Activated CD8-positive, alpha-beta memory T cell treated with anti-CD3 and anti-CD28 coated beads, Interleukin-2, amount 50 U/mL, for 24 hours (primary cell): Measurements from ENCODE around the gene RANBP9.

Source experiments
- DNase-seq: peaks from one replicate; pipeline ENCODE4 v3.0.0-alpha.2; 2020; ENCODE audit errors: extremely low read depth

RANBP9 gene

DNA sequence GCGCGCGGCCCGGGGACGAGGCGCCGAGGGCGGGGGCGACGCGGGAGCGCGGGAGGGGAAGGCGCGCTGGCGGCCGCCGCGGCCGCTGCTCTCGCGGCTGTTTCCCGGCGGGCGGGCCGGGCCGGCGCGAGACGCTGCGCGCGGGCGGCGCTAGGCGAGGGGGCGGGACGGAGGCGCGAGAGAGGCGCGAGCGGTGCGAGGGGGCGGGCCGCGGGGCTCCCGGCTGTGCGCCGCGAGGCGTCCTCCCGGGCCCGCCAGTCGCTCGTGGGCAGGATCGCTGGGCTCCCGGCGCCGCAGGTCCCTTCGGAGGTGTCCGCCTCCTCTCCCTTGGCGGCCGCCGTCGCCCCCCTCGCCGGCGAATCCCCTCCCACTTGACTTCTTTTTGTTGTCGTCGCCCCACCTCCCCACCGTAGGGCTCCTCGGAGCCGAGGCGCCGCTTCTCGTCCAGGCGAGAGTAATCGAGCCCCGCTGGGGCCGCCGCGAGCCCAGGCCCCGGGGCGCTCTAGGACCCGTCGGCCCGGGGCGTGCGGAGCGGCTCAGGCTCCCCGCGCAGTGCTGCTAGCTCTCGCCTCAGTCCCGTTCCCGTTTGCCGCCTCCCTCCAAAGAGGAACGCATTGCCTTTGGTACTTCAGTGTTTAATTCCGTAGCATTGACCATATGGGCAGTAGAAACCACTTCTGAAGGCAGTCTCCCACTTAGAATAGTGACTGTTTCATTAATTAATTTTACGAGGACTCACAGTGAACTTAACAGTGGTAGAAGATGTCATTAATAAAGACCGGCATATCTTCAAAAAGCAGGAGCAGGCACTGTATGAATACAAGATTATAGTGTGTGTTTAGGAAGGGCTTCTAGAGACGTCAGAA, at the start of gene RANBP9:
TSS of gene RANBP9 (minus strand) at position 103 of the 866 bp plus-strand sequence. CDS start 330 bp downstream, outside the sequence.
- DNase-seq: peak; percentile 49

DNA sequence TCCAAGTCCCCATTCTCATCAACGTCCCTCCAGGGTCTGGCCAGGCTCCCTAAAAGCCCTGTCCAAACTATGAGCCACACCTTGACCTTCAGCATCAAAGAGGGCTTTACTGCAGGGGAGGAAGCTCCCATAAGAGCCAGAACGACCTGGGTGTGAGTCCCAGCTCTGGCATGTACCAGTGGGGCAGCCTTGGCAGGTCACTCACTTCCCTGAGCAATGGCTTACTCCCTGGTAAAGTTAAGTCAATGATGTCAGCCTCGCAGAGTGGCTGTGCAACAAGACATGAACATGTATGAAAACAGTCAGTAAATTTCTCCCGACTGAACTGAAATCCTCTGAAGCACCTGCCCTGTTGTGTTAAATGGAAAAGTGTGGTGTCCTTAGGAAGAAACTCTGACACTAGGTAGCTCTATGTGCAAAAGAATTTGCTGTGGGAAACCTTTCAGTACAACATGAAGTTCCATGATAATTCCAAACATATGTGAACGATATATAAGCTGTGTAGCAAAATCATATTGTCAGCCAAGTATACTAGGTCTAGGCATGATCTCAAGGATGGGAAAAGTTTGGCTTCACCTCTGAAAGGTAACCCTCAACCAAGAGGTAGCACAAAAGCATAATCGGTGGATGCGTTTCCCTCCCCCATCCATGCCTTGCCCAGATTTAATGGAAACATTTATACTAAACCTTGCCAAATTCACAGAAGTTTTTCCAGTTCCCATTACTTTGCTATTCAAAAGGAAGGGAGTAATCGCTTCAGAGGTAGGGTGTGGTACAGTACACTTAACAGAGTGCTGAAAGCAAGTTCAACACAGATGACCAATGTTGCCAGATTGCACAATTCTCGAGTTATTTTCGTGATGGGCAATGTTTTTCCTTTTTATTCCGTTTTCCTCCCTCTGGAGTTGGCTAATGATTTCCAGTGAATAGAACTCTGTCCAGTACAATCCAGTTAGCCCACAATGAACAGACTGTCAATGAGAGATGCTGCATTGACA, 49.0 kb upstream of the RANBP9 start:
- no peak for DNase-seq

DNA sequence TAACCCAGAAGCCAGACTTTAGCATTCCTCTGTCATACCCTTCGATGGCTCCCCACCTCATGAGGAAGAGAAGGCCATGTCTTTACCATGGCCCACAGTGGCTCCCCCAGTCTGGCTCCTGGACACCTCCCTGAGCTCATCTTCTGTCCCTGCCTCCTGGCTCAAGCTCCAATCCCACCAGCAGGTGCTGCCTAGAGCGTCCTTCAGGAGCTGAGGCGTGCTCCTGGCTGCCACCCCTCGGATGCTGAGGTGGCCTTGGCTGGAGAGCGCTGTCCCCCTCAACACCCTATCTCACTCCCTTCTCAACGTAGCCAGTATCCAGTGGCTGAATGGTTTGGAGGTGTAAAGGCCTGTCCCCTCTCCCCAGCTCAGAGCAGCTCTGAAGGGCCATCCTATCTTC, 47.4 kb upstream of the RANBP9 start:
- DNase-seq: no peak

DNA sequence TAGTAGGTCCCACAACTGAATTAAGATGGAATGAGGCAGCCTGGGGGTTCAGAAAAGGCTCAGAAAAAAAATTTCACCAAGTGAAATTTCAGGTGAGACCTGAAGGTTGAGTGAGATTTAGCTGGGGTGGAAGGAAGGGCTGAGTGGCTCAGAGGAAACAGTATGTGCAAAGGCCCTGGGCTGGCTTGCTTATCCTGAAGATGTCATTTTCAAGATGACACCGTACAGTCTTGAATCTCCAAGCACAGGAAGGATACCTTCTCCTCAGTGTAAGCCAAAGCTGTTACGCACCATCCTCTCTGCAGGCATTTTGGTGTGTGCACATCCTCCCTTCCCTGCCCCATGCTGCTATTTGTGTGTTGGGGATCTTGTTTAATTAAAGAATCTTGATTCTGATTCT, 43.0 kb upstream of the RANBP9 start:
- no peak for DNase-seq

DNA sequence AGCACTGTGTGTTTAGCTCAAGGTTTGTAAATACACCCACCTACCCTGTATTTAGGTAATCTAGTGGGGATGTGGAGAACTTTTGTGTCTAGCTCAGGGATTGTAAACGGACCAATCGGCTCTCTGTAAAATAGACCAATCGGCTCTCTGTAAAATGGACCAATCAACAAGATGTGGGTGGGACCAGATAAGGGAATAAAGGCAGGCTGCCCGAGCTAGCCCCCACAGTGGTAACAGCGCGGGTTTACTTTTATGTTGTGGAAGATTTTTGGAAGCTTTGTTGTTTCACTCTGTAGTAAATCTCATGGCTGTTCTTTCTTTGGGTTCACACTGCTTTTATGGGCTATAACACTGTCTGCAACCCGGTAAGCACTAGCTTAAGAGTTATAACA, 32.1 kb upstream of the RANBP9 start:
- no peak for DNase-seq

DNA sequence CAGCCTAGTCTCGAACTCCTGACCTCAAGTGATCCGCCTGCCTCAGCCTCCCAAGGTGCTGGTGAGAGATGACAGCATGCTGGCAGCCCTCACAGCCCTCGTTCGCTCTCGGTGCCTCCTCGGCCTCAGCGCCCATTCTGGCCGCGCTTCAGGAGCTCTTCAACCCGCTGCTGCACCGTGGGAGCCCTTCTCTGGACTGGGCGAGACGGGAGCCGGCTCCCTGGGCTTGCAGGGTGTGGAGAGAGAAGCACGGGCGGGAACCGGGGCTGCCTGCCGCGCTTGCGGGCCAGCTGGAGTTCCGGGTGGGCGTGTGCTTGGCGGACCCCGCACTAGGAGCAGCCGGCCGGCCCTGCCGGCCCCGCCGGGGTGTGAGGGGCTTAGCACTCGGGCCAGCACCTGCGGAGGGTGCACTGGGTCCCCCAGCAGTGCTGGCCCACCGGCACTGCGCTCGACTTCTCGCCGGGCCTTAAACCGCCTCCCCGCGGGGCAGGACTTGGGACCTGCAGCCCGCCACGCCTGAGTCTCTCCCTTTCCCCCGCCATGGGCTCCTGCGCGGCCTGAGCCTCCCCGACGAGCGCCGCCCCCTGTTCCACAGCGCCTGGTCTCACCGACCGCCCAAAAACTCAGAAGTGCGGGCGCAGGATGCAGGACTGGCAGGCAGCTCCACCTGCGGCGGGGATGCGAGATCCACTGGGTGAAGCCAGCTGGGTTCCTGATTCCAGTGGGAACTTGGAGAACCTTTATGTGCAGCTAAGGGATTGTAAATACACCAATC, 31.5 kb upstream of the RANBP9 start:
- DNase-seq: no peak

DNA sequence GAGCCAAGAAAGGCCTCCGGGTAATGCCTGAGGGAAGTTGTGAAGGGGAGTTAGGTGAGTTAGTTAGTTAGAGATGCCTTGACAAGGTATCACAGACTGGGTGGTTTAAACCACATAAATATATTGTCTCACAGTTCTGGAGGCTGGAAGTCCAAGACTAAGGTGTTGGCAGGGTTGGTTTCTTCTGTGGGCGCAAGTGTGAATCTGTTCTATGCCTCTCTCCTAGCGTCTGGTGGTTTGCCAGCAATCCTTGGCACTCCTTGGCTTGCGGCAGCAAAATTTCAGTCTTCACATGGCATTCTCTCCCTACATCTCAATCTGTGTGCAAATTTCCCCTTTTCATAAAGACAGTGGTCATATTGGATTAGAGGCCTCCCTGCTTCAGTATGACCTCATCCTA, 29.7 kb upstream of the RANBP9 start:
- no peak for DNase-seq

DNA sequence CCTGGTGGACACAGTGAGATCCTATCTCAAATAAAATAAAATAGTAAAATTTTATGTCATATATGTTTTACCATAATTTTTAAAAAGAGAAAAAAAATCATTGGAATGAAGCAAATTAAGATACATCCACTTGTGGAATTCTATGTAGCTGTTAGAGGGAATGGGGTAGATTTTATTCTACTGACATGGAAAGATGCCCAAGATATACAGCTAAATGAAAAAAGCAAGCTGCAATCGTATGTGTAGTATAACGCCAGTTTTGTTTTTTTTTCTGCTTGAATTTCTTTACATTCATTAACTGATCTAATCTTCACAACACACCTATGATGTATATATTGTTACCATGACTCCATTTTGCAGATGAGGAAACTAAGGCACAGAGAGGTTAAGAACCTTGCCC, 23.4 kb upstream of the RANBP9 start:
- DNase-seq: no peak

DNA sequence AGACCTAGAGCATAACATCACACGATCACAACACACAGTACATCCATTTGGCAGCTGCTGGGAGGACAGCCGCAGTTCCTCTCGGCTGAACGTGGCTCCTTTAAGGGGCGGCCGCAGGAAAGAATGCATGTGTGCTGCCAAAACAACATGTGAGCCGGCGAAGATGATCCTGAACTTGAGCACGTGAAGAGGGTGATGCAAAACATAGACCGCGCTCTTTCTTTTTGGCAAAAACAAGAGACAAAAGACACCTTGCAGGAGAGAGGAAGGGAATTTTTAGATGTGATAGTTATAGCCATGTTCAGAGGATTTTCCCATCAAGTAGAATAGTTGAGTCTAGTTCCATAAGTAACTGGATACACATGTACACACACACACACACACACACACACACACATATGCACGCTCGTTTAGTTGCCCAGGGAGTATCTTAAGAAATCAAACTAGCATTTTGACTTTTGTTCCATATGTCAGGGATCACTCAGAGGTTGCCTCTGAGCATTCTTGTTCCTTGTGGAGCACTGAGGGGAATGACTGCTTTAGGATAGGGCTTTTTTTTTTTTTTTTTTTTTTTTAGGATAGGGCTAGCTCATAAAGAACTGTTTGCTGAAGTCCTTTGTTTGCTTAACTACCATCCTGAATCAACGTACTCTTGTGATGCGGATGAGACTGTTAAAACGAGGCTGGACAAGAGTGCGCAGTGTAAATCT, 21.7 kb upstream of the RANBP9 start:
- DNase-seq: no peak

DNA sequence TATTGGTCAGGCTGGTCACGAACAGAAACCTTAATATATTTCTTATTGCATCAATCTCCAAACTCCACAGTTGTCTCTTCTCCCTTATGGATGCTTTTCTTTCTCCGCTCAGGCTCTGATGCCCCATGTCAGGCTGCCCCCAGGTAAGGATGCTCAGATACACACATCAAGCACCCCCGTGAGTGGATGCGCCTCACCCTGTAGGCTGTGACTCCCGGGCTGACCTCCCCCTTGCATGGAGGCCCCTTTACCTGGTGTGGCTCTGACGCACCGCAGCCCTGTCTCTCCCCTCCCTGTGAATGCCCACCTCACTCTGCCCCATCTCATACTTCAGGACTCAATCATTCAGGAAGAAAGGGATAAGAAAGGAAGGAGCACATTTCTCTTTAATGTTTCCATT, 19.1 kb upstream of the RANBP9 start:
- no peak for DNase-seq

DNA sequence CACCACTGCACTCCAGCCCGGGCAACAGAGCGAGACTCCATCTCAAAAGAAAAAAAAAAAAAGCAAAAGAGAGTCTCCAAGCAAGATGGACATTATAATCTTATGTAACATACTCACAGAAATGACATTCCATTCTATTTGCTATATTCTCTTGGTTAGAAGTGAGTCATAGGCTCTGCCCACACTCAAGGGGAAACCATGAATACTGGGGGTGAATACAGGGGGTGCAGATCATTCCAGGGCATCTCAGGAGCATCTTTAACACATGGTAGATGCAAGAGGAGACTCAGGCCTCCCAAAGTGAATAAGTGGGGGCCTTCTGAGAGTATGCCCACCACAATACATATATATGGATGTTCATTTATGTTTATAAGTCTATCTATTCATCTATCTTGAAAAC, 18.3 kb upstream of the RANBP9 start:
- no peak for DNase-seq

DNA sequence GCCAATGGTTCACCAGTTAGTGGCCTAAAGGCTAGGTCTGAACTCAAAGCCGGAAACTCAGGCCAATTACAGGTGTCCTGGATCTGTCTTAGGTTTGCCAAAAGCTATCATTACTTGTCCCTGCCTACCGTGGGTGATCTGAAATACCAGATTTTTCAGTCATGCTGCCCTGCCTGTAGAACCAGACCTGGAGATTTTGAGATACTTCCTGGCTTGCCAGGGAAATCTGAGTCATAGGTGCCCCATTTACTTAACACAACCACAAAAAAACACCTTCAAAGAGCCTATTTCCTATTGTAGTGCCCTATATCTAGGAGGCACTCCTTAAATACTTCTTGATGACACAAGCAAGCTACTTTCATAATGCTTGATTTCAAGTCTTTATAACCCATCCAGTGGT, 13.9 kb upstream of the RANBP9 start:
- DNase-seq: no peak

DNA sequence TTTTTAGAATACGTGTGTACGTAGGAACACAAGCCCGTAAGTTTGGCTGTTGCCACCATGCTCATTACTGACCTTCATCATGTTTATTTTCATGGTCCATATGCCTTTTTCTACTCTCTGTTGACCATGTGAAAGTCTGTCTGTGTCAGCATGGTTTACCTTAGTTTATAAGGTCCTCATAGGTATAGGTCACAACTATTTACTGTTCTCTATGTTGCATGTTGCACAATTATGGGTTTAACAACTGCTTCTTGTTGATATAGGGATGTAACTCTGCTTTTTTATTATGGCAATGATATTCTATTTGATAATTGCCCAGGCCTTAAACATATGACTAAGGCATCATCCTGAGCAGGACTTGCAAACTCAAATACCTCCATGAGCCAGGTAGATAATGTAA, 13.4 kb upstream of the RANBP9 start:
- no peak for DNase-seq

DNA sequence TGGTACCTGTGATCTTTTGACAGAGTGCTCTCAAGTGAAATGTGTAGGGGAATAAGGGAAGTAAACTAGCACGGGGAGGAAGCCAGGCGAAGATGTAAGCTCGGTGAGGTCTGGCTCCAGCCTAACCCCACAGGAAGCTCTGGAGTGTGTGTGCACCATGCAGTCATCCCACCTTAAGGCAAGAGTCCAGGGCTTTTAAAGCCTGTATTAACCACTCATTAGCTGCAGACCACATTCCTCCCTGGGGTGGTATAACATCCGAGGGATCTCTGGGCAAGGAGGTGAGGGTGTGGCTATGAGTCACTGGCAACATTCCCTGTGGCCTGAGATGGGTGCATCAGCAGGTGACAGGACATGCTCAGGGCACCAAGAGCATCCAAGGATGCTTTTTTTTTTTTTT, 12.5 kb upstream of the RANBP9 start:
- DNase-seq: no peak

DNA sequence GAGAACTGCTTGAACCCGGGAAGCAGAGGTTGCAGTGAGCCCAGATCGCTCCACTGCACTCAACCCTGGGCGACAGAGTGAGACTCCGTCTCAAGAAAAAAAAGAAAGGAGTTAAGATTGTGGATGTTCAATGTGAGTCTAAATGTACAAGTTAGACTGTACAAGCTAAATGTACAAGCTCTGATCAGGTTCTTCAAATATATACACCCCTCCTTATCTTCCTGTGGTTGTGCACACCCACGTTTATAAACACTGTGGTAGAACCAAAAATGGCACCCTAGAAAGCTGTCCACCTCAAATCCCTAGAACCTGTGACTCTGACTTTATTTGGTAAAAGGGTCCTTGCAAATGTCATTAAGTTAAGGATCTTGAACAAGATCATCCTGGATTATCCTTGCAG, 11.2 kb upstream of the RANBP9 start:
- no peak for DNase-seq

DNA sequence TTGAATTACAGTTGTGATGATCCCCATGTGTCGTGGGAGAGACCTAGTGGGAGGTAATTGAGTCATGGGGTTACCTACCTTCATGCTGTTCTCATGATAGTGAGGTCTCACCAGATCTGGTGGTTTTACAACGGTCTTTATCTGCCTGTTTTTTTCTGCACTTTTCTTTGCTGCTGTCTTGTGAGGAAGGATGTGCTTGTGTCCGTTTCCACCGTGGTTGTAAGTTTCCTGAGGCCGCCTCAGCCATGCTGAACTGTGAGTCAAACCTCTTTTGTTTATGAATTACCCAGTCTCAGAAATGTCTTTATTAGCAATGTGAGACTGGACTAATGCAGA, 6.5 kb upstream of the RANBP9 start:
- no peak for DNase-seq

DNA sequence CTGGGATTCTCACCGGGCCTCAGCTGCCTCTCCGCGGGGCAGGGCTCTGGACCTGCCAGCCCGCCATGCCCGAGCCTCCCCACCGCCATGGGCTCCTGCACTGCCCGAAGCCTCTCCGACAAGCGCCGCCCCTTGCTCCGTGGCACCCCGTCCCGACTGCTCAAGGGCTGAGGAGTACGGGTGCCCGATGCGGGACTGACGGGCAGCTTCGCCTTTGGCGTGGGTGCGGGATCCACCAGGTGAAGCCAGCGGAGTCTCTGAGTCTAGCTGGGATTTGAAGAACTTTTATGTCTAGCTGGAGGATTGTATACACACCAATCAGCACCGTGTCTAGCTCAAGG, 5.3 kb upstream of the RANBP9 start:
- DNase-seq: no peak

DNA sequence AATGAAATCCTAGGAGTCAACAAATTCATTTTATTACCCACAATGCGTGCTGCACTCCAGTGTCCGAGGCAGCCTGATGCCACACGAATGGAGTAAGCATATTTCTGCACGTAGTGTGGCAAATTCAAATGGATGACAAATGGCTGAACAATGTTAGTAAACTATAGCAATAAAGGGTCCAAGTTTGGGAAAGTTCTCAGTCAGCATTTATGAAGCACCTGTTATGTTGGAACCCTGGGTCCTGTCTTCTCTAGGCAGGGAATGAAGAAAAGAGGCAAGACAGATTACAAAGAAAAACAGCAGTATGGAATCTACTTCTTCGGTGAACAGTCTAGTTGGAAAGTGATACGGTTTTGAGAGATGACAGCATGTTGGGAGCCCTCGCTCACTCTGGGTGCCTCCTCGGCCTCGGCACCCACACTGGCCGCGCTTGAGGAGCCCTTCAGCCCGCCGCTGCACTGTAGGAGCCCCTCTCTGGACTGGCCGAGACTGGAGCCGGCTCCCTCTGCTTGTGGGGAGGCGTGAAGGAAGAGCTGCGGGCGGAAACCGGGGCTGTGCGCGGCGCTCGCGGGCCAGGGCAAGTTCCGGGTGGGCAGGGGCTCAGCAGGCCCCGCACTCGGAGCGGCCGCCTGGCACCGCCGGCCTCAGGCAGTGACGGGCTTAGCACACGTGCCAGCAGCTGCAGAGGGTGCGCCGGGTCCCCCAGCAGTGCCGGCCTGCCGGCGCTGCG, 4.8 kb upstream of the RANBP9 start:
- no peak for DNase-seq

DNA sequence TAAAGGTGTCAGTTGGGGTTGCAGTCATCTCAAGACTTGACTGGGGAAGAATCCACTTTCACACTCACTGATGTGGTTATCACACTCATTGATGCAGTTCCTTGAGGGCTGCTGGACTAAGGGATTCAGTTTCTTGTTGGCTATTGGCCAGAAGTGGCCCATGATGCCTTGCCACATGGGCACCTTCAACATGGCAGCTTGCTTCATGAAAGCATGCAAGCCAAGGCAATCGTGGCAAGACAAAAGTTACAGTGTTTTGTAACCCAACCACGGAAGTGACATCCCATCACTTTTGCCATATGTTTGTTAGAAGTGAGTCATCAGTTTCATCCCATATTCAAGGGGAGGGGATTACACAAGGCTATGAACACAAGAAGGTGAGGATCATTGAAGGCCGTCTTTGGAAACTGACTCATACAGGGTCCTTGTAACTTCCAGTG, 3.8 kb upstream of the RANBP9 start:
- DNase-seq: no peak

DNA sequence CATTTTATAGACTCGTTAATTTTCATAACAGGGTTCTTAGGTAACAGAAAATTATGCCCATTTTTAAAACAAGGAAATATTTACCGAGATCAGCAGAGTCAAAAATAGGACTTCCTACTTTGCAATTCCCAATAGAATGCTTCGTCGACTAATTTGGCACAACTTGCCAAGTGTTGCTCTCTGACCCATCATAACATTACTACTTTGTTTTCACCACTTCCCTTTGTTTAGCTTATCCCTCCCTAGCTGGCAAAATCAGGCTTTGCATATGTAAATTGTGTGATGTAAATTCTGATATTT, 914 bp upstream of the RANBP9 start:
- DNase-seq: no peak

DNA sequence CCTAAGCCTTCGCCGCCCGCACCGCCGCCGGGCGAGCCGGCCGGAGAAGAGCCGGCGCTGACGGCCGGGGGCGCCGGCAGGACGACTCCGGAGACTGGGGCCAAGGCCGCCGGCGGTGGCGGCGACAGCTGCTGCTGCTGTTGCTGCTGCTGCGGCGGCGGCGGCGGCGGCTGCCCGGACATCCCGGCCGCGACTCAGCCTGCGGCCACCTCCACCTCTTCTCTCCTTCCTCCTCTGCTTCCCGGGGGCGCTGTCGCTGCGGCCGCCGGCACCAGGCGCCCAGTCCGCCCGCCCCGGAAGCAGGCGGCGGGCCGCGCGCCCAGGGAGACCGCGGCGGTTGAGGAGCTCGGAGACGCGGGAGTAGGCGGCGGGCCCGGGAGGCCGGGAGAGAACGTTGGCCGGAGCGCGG, 307 bp downstream of the RANBP9 start:
- DNase-seq: no peak
